NOMO-1 treated with DMSO at 0.1 percent for 48 hours (cell line): ENCODE measurements around the gene OSCAR.

Source experiments
- DNase-seq: peaks from one replicate; lab custom pipeline; 2025; ENCODE audit not compliant: unreplicated experiment; lab: John Stamatoyannopoulos, UW

Gene OSCAR

GRCh38 chr19:54094426-54095000 lies 6.1 kb downstream of the OSCAR start:
- DNase-seq = no peak

- DNase-seq = no peak
These were observed 16.2 kb downstream of the OSCAR start for GRCh38 chr19:54084410-54084809.

- DNase-seq = no peak
These were observed 19.6 kb downstream of the OSCAR start, which contains the start of gene TARM1 for GRCh38 chr19:54081032-54081431. TARM1 (minus strand) TSS chr19:54081365; CDS start chr19:54081340, 25 bp downstream.

- peak; percentile 93 for DNase-seq
These were observed 23.3 kb downstream of the OSCAR start for GRCh38 chr19:54077334-54077733.

GRCh38 chr19:54074851-54075250 lies 25.8 kb downstream of the OSCAR start:
- DNase-seq = no peak

GRCh38 chr19:54073829-54074228 lies 26.8 kb downstream of the OSCAR start:
- DNase-seq = no peak

GRCh38 chr19:54069470-54069869 lies 31.1 kb downstream of the OSCAR start:
- DNase-seq = no peak

- no peak for DNase-seq
These were observed 37.1 kb downstream of the OSCAR start, which contains the start of gene VSTM1 for GRCh38 chr19:54063350-54064116. VSTM1 (minus strand) TSS chr19:54063897; CDS start chr19:54063777, 120 bp downstream.

GRCh38 chr19:54062643-54063042 lies 38.0 kb downstream of the OSCAR start:
- DNase-seq = peak; percentile 68

GRCh38 chr19:54047616-54048015 lies 53.0 kb downstream of the OSCAR start:
- peak; percentile 96 for DNase-seq

- DNase-seq = no peak
These were observed 54.8 kb downstream of the OSCAR start for GRCh38 chr19:54045771-54046170.
